Measurements from ENCODE around the gene MOSPD3. TPM values are rescaled to one million over a fixed set of nuclear protein-coding genes. Genes with fewer than 3 reads are reported as not detected.

The MOSPD3 gene
- total and polyA plus RNA-seq, 2 of the 8 experiments (the other 6 are each of a cell fraction or from before 2014, with no cell fraction given), result 20.7 to 21.4 TPM

DNA sequence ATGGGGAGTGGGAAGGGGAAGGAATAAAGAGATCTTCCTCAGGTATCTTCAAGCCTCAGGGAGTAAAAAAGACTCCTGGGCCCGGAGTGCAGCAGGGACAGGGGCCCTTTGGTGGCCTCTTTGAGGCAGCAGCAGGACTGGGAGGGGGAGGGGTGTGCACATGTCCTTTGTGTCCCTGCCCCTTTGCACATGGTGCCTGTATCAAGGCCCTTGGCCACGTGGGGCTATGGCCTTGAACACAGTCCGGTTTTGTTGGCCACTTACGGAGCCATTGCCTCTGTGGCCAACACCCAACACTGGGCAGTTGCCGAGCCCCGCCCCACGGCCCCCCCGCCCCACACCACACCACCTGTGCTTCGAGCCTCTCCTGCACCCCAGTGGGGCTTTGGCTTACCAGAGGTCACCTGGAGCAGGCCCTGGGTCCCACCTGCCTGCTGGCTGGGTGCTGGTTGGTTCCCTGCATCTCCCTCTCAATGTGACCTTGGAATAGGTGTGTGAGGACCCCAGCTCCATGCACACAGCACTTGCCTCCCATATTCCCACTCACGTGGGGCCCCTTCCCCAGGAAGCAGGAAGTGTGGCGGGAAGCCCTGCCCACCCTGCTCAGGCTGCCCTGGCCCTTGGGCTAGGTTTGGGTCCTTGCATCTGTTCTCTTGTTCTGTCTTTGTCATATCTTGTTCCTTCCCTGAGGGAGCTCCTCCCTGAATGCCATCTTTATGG is 44.0 kb upstream of the MOSPD3 start:
- Histone ChIP-seq H2AK5ac (ENCODE audit: low read depth, low read length) (peak overlapping the region; percentile 65; the same call in 1 of the 2 replicates), H3K4me1 (replicated peaks in 1 of 4; ENCODE audit: control insufficient read depth in 3 of 4, insufficient read depth in 4 of 4, low read length in 3 of 4) (peaks cover 0 to 48% (median 30%) of the 10 kb centered on the region in 4 experiments; a peak in 6 of 7 replicates), H3K9me3 (ENCODE audit: insufficient read depth in 2 of 2, low read depth in 1 of 2, low read length in 1 of 2) (no peaks in the 10 kb centered on the region), H2BK120ac (replicated peaks; ENCODE audit: low read depth, low read length) (no peak overlapping the region), H2BK15ac (ENCODE audit: low read length) (peak overlapping the region; percentile 88; the same call in 1 of the 2 replicates), H3K36me3 (ENCODE audit: control insufficient read depth in 2 of 4, insufficient read depth in 4 of 4, low read length in 3 of 4) (no peaks in the 10 kb centered on the region), H4K5ac (ENCODE audit: insufficient read length, low read depth, low read length) (no peak overlapping the region), H3K23me2 (ENCODE audit: low read depth, low read length) (peaks cover 8% of the 10 kb centered on the region; the same call in 1 of the 2 replicates), H4K91ac (replicated peaks; ENCODE audit: insufficient read length, low read length) (no peak overlapping the region), H3K4me2 (ENCODE audit: insufficient read depth in 1 of 2, low read depth in 2 of 2, low read length in 2 of 2) (no peak overlapping the region; a peak in 1 of 4 replicates), H3K27me3 (replicated peaks in 1 of 4; ENCODE audit: control insufficient read depth in 3 of 4, extremely low read depth in 1 of 4, insufficient read depth in 3 of 4, low read length in 3 of 4) (peaks cover 0 to 4% (median under 1%) of the 10 kb centered on the region in 4 experiments; a peak in 1 of 7 replicates), H3K79me2 (ENCODE audit: control insufficient read depth in 1 of 2, insufficient read depth in 2 of 2, low read length in 2 of 2) (no peaks in the 10 kb centered on the region), H2AFZ (ENCODE audit: low read length) (no peak overlapping the region), H3K27ac (ENCODE audit: low read depth, low read length) (no peak overlapping the region), H3K4me3 (ENCODE audit: extremely low read depth in 1 of 4, insufficient read depth in 2 of 4, low read depth in 3 of 4, low read length in 4 of 4) (no peak overlapping the region), H2BK5ac (ENCODE audit: low read depth, low read length) (peak overlapping the region; percentile 44; the same call in 1 of the 2 replicates), H3K79me1 (ENCODE audit: low read depth, low read length) (peaks cover 2% of the 10 kb centered on the region; the same call in 1 of the 2 replicates), H3K9ac (replicated peaks in 1 of 4; ENCODE audit: extremely low read depth in 1 of 4, low read depth in 3 of 4, low read length in 3 of 4) (no peak overlapping the region), H4K20me1 (replicated peaks in 1 of 2; ENCODE audit: control insufficient read depth in 1 of 2, insufficient read depth in 2 of 2, low read length in 2 of 2) (peaks cover 0 to 1% of the 10 kb centered on the region in 2 experiments), H2BK12ac (ENCODE audit: low read depth, low read length) (peak overlapping the region; percentile 43; the same call in 1 of the 2 replicates), H4K8ac (ENCODE audit: extremely low read depth, insufficient read depth, low read length) (no peak overlapping the region), H3K14ac (ENCODE audit: insufficient read length) (no peak overlapping the region), H3K56ac (replicated peaks; ENCODE audit: insufficient read length, low read depth, low read length) (no peak overlapping the region), H3K18ac (ENCODE audit: extremely low read depth, low read length) (no peak overlapping the region), H3K23ac (ENCODE audit: insufficient read length) (no peak overlapping the region), H2BK20ac (ENCODE audit: low read length) (no peak overlapping the region), H3K4ac (replicated peaks; ENCODE audit: insufficient read length, low read depth, low read length) (no peak overlapping the region)
- POLR2A ChIA-PET (ENCODE audit: partially characterized antibody), result interaction anchor here (1.0 to 2.3 kb wide), 8 partner anchors 8 to 118 kb away, joined by 3 to 14 read pairs (median 4); partner anchors contain the start of genes FBXO24 and LRCH4
- FAIRE-seq (no peak), DNase-seq (ENCODE audit: low read depth in 1 of 2, low spot score in 2 of 2) (no peak)
- 96% methylated on average over 6 of the region's 11 CpGs; no CpG with 5 or more reads in 1 of the 2 experiments for WGBS, 2 experiments (ENCODE audit: extremely low coverage in 1 of 2, insufficient coverage in 1 of 2, insufficient read length in 1 of 2, insufficient replicate concordance in 2 of 2, low coverage in 1 of 2, low lambda C conversion rate in 2 of 2, missing lambda C conversion rate in 1 of 2)
- CTCF ChIA-PET (ENCODE audit: partially characterized antibody), result interaction anchor here (0.6 to 12.7 kb wide), 10 partner anchors 9 to 445 kb away, joined by 3 to 341 read pairs (median 5); partner anchors contain the start of genes AGFG2, FBXO24, LRCH4 and MOSPD3
- TF ChIP-seq POLR2AphosphoS5 (IDR thresholded peaks at IDR 0.05; ENCODE audit: low read depth, low read length) (0 out of 2 replicates have a peak, but pooled peaks have one; percentile 18), HDAC6 (IDR thresholded peaks at IDR 0.05; ENCODE audit: low read depth, low read length) (no peak)
